ENCODE data around the gene PSG7. TPM values are rescaled to one million over a fixed set of nuclear protein-coding genes. Genes with fewer than 3 reads are reported as not detected.
"Not testable (repeated sequence)": the region's sequence is repeated elsewhere in the genome, so short reads cannot be mapped to it uniquely, and the experiment has no call there.

The PSG7 gene
- total RNA-seq, 1 experiment from 2014 or later = not detected

GRCh38 chr19:42875881-42876280 is 61.1 kb downstream of the PSG7 start:
- H4K20me1 ChIP-seq (ENCODE audit: control insufficient read depth, insufficient read depth, insufficient read length); H3K79me2 ChIP-seq (ENCODE audit: insufficient read depth, low read length); H3K27ac Mint-ChIP-seq; H3K27me3 ChIP-seq (ENCODE audit: insufficient read depth, low read length); DNase-seq; H3K23me2 ChIP-seq (ENCODE audit: insufficient read length, low read depth, low read length, poor library complexity, severe bottlenecking); H3K4me2 ChIP-seq (ENCODE audit: insufficient read depth, insufficient read length, low read length); H3K27ac ChIP-seq (ENCODE audit: insufficient read length, low read depth, low read length); H3K14ac ChIP-seq (ENCODE audit: insufficient read depth, low read length); H3K4ac ChIP-seq (ENCODE audit: low read depth, low read length); H3K4me3 Mint-ChIP-seq; H2BK20ac ChIP-seq (ENCODE audit: low read depth, low read length, poor library complexity, severe bottlenecking); H4K8ac ChIP-seq (replicated peaks; ENCODE audit: insufficient read length, low read depth, low read length); H3T11ph ChIP-seq (ENCODE audit: low read length); H4K91ac ChIP-seq (ENCODE audit: insufficient read length, low read depth, low read length); H2BK15ac ChIP-seq (ENCODE audit: low read depth, low read length); H2BK12ac ChIP-seq (ENCODE audit: insufficient read length, low read depth, low read length); H3K18ac ChIP-seq (ENCODE audit: insufficient read length, low read depth, low read length); H2AFZ ChIP-seq (ENCODE audit: low read length); H2AK5ac ChIP-seq (ENCODE audit: insufficient read length, low read length); H3K23ac ChIP-seq (ENCODE audit: insufficient read length, low read depth, low read length); H3K79me1 ChIP-seq (ENCODE audit: insufficient read depth, low read depth, low read length, poor library complexity, severe bottlenecking); H3K9ac ChIP-seq (ENCODE audit: extremely low read depth, insufficient read length, low read length); H3K56ac ChIP-seq (ENCODE audit: insufficient read length, low read depth, low read length); H4K5ac ChIP-seq (ENCODE audit: insufficient read length, low read depth, low read length); H3K4me1 ChIP-seq (ENCODE audit: insufficient read depth, low read length); H3K4me1 Mint-ChIP-seq; H2BK5ac ChIP-seq (ENCODE audit: insufficient read length, low read length); H2BK120ac ChIP-seq (ENCODE audit: low read depth, low read length, poor library complexity, severe bottlenecking): not testable (repeated sequence)
- Mint-ChIP-seq H3K36me3 (ENCODE audit: insufficient read depth in 1 of 3, low read depth in 3 of 3) (peaks cover under 1 to 50% (median 14%) of the 10 kb centered on the region in 3 experiments; a peak in 6 of 7 replicates), H3K9me3 (peaks cover 94% of the 10 kb centered on the region in 2 experiments), H3K27me3 (ENCODE audit: low read depth) (peaks cover 12% of the 10 kb centered on the region)
- no CpG with 5 or more reads among the region's 1 CpG for WGBS (ENCODE audit: extremely low coverage, insufficient read length, low lambda C conversion rate)
- peaks cover 82% of the 10 kb centered on the region for H3K9me3 ChIP-seq (ENCODE audit: control insufficient read depth, low read depth, low read length)

- H2AFZ ChIP-seq (ENCODE audit: low read length); H3K27ac Mint-ChIP-seq; H2BK120ac ChIP-seq (ENCODE audit: low read depth, low read length, poor library complexity, severe bottlenecking); H4K91ac ChIP-seq (ENCODE audit: insufficient read length, low read depth, low read length); H3K4me1 Mint-ChIP-seq; H3K27me3 Mint-ChIP-seq (ENCODE audit: low read depth); H2BK15ac ChIP-seq (ENCODE audit: low read depth, low read length); H4K8ac ChIP-seq (replicated peaks; ENCODE audit: insufficient read length, low read depth, low read length); H2BK20ac ChIP-seq (ENCODE audit: low read depth, low read length, poor library complexity, severe bottlenecking); H3K23me2 ChIP-seq (ENCODE audit: insufficient read length, low read depth, low read length, poor library complexity, severe bottlenecking); DNase-seq; H3K79me2 ChIP-seq (ENCODE audit: insufficient read depth, low read length); H3K27me3 ChIP-seq (ENCODE audit: insufficient read depth, low read length); H3K14ac ChIP-seq (ENCODE audit: insufficient read depth, low read length); H3K4me1 ChIP-seq (ENCODE audit: insufficient read depth, low read length); H3K4ac ChIP-seq (ENCODE audit: low read depth, low read length); H2BK12ac ChIP-seq (ENCODE audit: insufficient read length, low read depth, low read length); H2BK5ac ChIP-seq (ENCODE audit: insufficient read length, low read length); H3K56ac ChIP-seq (ENCODE audit: insufficient read length, low read depth, low read length); H2AK5ac ChIP-seq (ENCODE audit: insufficient read length, low read length); H3K27ac ChIP-seq (ENCODE audit: insufficient read length, low read depth, low read length); H3K4me3 Mint-ChIP-seq; H4K5ac ChIP-seq (ENCODE audit: insufficient read length, low read depth, low read length); H3K79me1 ChIP-seq (ENCODE audit: insufficient read depth, low read depth, low read length, poor library complexity, severe bottlenecking); H3K9ac ChIP-seq (ENCODE audit: extremely low read depth, insufficient read length, low read length); H3K18ac ChIP-seq (ENCODE audit: insufficient read length, low read depth, low read length); H3T11ph ChIP-seq (ENCODE audit: low read length); H3K23ac ChIP-seq (ENCODE audit: insufficient read length, low read depth, low read length); H4K20me1 ChIP-seq (ENCODE audit: control insufficient read depth, insufficient read depth, insufficient read length); H3K4me2 ChIP-seq (ENCODE audit: insufficient read depth, insufficient read length, low read length): not testable (repeated sequence)
- peaks cover 76% of the 10 kb centered on the region for H3K9me3 ChIP-seq (ENCODE audit: control insufficient read depth, low read depth, low read length)
- H3K36me3 Mint-ChIP-seq (ENCODE audit: insufficient read depth in 1 of 3, low read depth in 3 of 3) = peaks cover 0 to 51% (median 12%) of the 10 kb centered on the region in 3 experiments; a peak in 5 of 7 replicates
- WGBS (ENCODE audit: extremely low coverage, insufficient read length, low lambda C conversion rate) = no CpG with 5 or more reads among the region's 4 CpGs
- peaks cover 94% of the 10 kb centered on the region in 2 experiments for H3K9me3 Mint-ChIP-seq
These were observed 61.9 kb downstream of the PSG7 start for GRCh38 chr19:42874901-42875813.

Measured in H9 (cell line).